Stimulated activated CD4-positive, alpha-beta T cell treated with anti-CD3 and anti-CD28 coated beads, Interleukin-2, amount 100 ng/mL, for 24 hours (primary cell): ENCODE results near the gene C1GALT1C1L.
A peak's percentile ranks its signal among the peaks of the same experiment; 100 is the strongest.
"Not testable (repeated sequence)": the region's sequence is repeated elsewhere in the genome, so short reads cannot be mapped to it uniquely, and the experiment has no call there.

Source experiments
- DNase-seq, 2 donors: peaks; one replicate each; pipeline ENCODE4 v3.0.0-alpha.2; 2020

The C1GALT1C1L gene

GRCh38 chr2:43676322-43677050, at the start of gene C1GALT1C1L:
C1GALT1C1L (minus strand) TSS chr2:43676429; CDS start chr2:43676322, 107 bp downstream.
- DNase-seq, result peak; percentile 19 to 52

GRCh38 chr2:43725711-43726246, 49.5 kb upstream of the C1GALT1C1L start:
- DNase-seq, result no peak

GRCh38 chr2:43724728-43725526, 48.7 kb upstream of the C1GALT1C1L start:
- DNase-seq, result no peak

GRCh38 chr2:43718530-43719124, 42.4 kb upstream of the C1GALT1C1L start:
- DNase-seq, result no peak

GRCh38 chr2:43717322-43717721, 41.1 kb upstream of the C1GALT1C1L start:
- DNase-seq, result no peak

GRCh38 chr2:43715300-43716098, 39.3 kb upstream of the C1GALT1C1L start:
- DNase-seq, result no peak

- DNase-seq, result no peak
Observed at GRCh38 chr2:43714164-43714563, 37.9 kb upstream of the C1GALT1C1L start.

GRCh38 chr2:43710866-43711265, 34.6 kb upstream of the C1GALT1C1L start:
- DNase-seq, result no peak

GRCh38 chr2:43708891-43709290, 32.7 kb upstream of the C1GALT1C1L start:
- no peak for DNase-seq

- no peak for DNase-seq
Observed at GRCh38 chr2:43708178-43708577, 31.9 kb upstream of the C1GALT1C1L start.

GRCh38 chr2:43707255-43708015, 31.2 kb upstream of the C1GALT1C1L start:
- DNase-seq, result no peak

GRCh38 chr2:43701111-43701510, 24.9 kb upstream of the C1GALT1C1L start:
- DNase-seq, result no peak

- DNase-seq, result no peak
Observed at GRCh38 chr2:43699761-43700160, 23.5 kb upstream of the C1GALT1C1L start.

GRCh38 chr2:43698140-43698539, 21.9 kb upstream of the C1GALT1C1L start:
- DNase-seq, result not testable (repeated sequence)

GRCh38 chr2:43692428-43692994, 16.3 kb upstream of the C1GALT1C1L start:
- DNase-seq, result no peak

- no peak for DNase-seq
Observed at GRCh38 chr2:43689999-43690398, 13.8 kb upstream of the C1GALT1C1L start.

- no peak for DNase-seq
Observed at GRCh38 chr2:43685357-43685756, 9.1 kb upstream of the C1GALT1C1L start.

- not testable (repeated sequence) for DNase-seq
Observed at GRCh38 chr2:43677783-43678182, 1.6 kb upstream of the C1GALT1C1L start.

- no peak for DNase-seq
Observed at GRCh38 chr2:43675646-43676321, 445 bp downstream of the C1GALT1C1L start.

- no peak for DNase-seq
Observed at GRCh38 chr2:43657241-43657640, 19.0 kb downstream of the C1GALT1C1L start.

- DNase-seq, result no peak
Observed at GRCh38 chr2:43653506-43653905, 22.7 kb downstream of the C1GALT1C1L start.
